Measurements from ENCODE around the gene SLC6A20.
A peak's percentile ranks its signal among the peaks of the same experiment; 100 is the strongest.
"Not testable (repeated sequence)": the region's sequence is repeated elsewhere in the genome, so short reads cannot be mapped to it uniquely, and the experiment has no call there.

The SLC6A20 gene

DNA sequence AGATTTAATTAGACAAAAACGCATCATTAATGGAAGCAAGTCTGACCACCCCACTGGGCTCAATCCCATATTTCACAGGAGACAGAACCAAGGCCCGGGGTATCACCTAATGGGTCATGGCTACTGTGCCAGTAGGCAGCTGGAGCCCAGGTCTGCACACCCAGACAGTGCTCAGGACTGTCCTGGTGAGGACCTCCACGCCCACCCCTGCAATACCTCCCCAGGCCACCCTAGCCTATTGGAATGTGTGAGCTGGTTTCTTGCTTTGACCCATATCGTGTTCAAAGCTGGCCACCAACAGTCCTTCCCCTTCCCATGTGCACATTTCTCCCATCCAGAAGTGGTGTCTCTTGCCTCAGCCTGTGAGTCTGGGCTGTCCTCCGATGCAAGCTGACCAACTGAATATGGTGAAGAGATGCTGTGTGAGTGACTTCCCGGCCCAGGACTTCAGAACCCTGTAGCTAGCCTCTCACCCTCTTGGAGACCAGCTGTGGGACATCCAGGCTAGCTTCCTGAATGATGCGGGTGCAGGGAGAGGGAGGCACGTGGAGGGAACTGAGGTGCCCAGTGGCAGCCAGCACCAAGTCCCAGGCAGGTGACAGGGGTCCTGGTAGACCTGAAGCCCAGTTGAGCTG lies 19.1 kb downstream of the SLC6A20 start:
- DNase-seq, result no peak

DNA sequence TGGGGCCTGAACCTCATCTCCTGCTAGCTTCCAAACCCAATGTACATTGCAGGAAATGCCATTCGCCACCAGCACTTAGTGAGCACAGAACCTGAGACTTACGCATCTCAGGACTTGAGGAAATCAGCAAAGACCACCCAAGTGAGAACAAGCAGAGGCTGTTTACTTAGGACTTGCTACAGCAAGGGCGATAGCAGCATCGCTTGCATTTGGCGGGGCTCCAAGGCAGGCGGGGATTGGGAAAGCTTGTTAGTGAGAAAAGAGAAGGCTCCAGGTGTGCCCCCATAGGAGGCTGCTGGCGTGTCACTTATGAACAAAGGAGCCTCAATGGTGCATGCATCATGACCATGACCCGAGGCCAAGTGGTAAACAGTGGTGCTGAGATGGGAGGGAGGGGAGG lies 19.7 kb downstream of the SLC6A20 start:
- peak; percentile 75 for DNase-seq

DNA sequence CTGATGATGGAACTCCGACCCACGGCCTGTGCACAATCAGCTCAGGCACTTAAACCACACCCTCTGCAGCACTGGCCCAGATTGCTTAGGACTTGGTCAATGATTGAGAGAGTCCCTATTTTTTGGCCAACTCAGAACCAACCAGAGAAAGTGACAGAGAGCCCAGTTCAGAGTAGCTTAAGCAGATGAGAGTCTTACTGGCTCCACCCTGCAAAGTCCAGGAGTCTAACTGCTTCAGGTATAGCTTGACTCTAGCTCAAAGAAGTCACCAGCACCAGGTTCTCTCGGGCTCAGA lies 20.1 kb downstream of the SLC6A20 start:
- no peak for DNase-seq

DNA sequence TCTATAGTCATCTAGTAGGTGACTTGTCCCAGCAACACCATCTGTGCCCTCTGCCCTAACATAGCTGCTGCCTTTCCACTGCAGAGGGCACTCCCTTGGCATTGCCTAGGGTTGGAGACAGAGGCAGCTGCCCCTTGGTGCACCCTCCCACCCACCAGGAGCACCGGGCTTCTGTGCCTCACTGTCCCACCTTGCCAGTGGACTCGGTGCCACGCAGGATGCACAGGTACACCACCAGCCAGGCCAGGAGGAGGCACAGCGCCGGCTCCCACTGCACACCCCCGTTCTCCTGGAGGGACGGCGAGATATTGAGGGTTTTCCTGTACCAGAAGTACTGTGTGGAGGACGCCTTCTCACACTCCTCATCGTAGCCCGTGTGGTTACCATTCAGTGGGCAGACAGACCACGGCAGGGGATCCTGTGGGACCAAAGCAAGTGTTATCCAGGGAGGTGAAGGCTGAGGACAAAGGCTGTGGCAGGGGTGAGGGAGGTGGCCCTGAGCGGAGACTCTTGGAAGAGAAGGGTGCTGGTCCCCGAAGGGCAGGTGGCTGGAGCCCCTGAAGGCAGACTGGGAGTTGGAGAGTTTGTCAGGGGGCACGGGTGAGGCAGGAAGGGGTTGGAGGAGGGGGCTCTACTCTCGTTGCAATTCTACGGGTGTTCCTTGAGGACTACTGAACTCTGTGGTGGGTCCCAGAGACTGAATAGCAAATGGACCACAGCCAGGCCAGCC lies 20.6 kb downstream of the SLC6A20 start:
- DNase-seq, result no peak

DNA sequence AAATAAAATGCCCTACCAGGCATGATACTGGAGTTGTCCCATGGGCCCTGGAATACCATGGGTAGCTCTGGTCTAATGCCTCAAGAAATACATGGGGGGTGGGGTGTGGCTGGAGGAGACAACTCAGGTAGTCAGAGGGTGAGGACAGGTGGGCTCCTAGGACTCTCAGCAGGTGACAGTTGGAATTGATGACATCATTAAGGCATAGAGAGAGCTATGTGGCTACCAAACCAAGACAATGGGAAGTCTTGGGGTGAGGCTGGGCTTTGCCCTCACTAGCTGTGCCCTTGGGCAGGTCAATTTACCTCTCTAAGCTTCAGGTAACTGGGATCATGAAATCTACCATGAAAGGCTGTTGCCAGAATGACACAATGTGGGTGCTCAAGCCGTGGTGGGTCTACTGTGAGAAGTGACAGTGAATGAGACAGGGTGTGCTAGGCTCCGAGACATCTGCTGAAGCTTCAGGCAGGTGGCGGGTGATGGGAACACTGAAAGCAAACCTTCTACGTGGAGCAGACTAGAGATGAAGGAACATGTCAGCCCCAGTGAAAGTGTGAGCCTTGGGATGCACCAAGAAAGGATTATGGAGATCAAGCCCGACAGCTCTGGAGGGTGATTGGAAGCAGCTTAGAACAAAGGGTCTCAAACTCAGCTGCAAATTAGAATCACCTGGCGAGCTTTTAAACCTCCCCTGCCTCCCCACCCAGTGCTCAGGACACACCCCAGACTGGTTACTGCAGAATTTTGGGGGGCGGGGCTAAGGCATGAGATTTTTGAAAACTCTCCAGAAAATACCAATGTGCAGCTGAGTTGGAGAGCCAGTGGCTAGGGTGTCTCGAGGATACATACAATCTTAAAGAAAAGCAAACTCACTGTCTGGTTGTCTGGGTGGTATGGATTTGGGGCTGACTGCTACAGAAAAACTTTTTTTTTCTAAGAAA lies 21.5 kb downstream of the SLC6A20 start:
- no peak for DNase-seq

DNA sequence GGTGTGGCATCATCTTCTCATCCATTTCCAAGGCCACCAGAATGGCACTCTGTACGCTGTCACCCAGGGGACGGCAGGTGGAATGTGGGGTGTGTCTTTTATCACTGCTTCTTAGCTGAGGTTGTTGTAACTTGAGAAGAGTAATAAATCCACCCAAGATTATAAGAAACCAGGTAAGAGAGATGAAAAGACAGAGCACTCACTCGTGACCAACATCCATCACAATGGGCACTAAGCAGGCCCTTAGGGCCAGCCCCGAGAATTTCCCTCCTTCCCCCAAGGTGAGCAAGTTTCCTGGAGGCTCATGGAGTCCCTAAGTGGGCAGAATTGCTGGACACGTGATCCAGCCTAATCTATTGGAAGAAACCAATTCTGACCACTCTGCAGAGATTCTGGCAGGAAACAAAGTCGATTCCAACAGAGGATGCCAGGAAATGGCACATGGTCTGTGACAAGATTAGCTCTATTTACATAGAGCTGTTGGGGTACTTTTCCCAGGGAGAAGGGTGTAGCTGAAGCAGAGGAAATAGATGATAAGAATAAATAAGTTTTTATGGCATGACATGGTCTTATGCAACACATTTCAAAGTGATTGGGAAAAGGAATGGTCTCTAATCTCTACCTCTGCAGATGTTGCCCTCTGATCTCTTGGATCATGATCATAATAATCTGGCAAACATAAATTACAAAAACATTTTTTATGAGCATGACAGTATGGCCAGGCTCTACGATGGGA lies 22.5 kb downstream of the SLC6A20 start:
- DNase-seq, result no peak

DNA sequence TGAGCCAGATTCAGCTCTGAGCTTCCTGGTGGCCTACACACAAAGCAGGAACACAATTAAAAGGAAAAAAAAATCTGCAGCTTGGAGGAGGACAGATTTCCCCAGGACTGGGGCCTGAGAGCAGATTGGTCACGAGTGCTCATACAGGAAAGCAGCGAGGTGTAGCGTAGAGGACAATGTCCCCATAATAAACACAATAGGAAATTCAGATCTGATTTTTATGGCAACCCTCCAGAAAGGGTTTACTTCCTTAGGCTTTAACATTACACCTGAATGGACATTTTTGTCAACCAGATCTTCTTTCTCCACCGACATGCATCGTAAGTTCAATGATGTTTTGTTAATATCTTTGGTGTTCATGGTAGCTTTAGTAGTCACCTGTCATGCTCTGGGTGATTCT lies 23.3 kb downstream of the SLC6A20 start:
- no peak for DNase-seq

DNA sequence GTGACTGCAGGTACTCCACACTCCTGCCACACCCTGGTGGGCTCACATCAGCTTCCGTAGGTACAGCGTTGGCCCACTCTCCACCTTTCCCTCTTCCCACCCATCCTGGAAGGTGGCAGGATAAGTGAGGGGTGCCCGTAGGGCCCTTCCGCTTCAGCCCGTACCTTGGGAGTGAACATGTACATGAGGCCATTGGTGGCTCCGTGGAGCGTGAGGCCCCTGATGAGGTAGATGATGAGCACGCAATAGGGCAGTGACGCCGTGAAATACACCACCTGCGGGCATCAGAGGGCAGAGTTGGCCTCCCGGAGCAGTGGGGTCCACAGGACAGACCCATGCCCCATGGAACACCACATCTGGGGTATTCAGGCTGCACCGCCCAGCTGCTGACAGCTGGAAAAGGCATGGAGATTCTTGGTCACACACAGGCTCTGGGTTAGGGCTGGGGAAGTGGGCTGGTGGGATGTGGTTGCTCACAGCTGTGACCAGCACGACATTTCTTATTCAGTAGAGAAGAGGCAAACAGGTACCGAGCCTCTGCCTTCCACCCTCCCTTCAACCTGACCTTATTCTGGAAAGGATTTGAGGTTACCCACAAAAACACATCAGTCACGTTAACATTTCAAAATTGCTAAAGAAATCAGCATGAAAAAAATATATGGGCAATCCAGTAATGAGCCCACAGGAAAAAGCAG lies 23.8 kb downstream of the SLC6A20 start:
- no peak for DNase-seq

DNA sequence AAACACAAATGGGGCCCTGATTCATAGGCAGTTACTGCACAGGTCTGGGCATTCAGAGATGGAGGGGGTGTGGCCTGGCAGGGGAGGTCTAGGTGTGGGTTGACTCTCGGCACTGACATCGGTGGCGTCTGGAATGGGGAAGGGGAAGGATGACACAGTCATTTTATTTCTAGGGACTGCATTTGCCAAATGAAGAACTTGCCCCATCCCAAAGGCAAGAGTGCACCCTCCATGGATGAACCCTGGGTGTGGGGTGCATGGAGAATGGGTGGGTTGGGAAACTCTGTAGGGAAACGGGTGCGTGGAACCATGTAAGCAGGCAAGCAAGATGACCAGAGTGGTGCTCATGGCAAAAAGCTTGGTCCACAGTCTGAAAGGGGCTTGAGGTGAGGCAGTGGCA lies 24.5 kb downstream of the SLC6A20 start:
- no peak for DNase-seq

DNA sequence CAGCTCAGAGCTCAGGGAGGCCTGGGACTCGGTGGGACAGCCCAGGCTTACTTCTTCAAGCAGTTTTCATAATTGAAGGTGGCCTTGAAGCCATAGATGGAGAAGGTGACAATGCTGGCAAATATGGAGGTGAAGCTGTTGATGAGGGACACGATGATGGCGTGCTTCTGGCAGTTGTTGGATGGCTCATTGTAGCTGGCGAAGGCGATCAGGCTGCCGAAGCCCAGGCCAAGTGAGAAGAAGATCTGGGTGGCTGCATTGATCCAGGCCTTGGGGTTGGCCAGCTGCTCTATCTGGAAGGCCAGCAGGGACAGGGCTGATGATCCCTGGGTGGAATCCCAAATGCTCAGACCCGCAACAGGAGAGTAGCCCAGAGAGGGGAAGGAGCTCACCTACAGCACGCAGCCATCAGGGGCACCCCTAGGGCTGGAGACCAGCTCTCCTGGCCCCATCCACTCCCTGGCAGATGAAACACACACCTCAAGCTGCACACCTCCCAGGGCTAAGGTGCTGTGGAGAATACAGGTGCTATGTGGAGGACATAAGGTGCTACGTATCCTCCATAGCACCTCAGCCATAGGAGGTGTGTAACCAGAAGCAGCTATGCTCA lies 25.1 kb downstream of the SLC6A20 start:
- DNase-seq, result no peak

DNA sequence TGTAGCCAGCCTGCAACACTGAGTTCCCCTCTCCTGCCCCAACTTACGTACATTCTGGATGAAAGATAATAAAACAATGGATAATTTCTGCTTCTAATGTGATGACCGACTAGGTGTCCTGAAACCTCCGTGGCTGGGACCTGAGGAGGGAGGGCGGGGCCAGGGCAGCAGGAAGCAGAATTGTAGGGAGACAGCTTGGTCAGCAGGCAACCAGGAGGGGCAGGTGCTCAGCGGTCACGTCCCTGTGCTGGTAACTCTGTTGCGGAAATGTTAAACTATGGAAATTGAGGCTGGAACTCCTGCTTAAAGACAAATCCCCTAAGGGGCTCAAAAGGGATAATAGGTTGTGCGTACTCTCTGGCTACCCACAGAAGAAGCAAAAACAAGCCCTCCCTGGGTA lies 30.4 kb downstream of the SLC6A20 start:
- DNase-seq, result no peak

DNA sequence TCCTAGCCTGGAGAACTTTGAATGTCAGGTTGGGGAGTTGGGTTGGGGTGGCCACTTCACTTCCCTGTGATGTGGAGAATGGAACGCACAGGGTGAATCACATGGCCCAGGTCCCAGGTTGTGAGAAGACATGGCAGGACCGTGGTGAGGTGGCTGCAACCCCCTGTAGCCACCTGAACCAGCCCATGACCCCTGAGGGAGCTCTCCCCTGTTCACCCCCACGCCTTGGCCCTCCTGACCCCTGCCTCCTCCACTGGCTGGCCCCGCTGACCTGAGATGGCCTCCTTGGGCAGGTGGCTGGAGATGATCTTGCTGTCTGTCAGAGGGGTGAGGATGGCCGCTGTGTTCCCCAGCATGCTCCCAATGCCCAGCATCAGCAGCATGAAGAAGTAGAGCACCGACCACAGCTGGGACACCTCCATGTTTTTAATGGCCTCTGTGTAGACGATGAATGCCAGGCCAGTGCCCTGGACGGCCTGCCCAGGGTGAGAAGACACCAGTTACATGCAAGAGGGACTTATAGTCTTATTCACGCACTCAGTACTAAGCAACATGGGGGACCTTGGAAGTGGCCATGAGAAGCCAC lies 31.0 kb downstream of the SLC6A20 start:
- no peak for DNase-seq

DNA sequence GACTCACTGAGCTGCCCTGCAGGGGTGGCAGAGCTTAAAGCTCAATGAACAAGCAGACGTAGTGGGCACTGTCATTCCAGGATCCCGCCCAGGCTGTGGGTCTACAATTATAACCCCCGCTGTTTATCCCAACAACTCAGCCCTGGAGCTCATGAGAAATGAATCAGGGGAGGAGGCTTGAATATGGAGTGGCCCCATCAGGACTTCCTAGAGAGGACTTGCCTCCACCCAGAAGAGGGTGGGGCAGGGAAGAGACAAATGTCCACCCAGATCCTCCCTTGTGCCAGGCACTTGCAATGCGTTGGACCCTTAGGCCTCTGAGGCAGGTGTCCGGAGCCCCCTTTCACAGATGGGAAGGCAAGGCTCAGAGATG lies 33.0 kb downstream of the SLC6A20 start:
- no peak for DNase-seq

DNA sequence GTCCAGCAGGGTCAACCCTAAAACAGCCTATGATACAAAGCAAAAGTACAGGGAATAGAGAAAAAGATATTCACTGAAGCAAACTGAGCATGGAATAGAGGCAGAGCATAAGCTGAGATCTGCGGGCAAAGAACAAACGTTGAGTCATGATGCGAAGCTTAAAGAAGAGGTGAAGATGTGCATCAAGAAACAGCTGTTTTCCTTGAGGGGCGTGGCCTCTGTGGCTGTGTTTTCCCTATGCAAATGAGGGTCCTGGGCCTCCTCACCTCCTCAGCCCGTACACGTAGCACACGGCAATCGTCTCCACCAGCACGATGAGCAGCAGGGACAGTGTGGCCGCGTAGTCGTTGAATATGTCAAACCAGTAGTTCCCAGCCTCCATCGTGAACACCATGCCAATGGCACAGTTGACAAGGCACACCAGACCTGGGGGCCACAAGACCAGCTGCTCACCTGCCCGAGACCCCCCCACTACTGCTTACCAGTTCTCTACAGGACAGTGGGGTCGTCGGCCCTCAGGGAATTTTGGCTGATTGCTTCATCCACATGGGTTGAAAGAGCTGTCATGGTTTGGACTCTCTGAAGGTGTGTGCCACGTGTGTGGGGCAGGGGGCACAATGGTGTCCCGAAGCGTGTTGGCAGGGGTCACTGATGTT lies 33.6 kb downstream of the SLC6A20 start:
- no peak for DNase-seq

DNA sequence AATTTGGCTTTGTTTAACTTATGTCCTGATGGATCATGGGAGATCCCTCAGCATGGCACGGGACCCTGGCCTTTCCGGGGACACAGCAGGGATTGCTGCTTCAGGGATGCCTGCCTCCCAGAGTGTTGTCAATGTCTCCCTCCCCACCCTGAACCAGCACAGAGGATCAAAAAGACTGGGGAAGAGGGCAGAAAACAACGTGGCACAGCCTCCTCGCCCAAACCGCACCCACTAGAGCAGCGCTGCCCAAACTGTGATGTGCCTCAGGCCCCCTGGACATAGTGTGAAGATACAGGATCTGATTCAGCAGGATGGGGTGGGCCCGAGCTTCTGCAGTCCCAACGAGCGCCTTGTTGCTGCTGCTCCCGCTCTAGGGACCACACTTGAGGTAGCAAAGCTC lies 34.5 kb downstream of the SLC6A20 start:
- no peak for DNase-seq

DNA sequence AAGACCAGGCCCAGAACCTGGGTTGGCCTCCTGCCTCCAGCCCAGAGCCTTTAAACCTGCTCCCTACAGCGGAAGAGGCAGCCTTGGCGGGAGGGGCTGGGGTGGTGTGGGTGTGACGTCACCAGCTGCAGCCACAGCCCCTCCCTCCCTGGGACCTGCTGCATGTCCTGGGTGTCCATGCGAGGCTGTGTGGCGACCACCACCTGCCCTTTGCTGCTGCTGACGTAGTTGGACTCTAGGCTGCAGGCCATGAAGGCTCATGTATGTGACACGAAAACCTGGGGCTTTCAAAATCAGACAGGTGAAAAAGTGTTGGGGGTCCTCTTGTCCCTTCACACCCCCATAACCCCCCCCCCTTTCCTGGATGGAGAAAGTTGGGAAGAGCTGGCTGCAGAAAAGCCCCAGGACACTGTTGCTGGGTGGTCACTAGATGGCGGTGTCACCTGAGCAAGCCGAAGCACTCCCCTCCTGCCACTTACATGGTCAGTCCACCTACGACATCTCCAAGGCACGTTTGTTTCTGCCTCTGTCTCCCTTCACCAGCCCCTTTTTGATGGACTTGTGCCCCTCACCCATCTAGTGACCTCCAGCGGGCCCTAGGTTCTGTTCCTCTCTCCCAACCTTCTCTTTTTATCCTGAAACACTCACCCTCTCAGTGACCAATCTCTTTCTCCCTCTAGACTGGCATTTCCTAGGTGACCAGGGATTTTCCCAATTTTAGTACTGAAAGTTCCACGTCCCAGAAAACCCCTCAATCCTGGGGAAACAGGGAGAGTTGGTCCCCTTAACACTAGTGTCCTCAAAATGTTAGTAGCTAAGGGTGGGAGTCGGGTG lies 35.2 kb downstream of the SLC6A20 start:
- DNase-seq, result peak; percentile 31

DNA sequence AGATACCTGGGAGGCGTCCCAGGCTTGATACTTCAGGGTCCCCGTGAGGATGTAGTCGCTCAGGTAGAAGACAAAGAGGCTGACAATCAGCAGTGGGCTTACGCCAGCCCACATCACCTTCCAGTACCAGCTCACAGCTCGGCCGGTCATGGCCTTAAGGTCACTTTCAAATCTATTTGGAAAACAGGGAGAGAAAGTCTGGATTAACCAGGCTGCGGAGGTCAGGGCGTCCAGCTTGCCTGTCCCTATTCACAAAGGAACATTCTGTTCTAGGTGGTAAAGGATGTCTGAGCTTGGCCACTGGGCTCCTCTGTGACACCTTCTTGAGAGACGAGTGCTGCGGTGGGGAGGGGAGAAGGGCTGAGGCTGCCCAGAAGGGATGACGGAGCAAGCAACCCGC lies 36.5 kb downstream of the SLC6A20 start:
- no peak for DNase-seq

DNA sequence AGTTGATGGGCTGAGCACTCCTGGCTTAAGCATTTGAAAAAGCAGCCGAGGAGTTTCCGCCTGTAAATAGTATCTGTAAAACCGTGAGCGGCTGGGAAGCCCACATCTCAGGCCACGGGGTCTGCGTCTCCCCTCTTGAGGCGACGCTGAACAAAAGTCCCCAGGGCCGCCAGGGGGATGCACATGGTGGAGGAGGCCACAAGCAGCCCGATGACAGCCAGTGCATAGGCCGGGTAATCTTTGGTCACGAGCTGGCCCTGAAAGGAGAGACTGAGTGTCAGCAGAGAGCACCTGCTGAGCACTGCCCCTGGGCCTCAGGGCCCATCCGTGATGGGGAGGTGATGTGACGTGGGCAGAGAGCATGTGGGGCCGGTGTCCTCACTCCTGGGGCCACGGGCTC lies 37.5 kb downstream of the SLC6A20 start:
- DNase-seq, result no peak

DNA sequence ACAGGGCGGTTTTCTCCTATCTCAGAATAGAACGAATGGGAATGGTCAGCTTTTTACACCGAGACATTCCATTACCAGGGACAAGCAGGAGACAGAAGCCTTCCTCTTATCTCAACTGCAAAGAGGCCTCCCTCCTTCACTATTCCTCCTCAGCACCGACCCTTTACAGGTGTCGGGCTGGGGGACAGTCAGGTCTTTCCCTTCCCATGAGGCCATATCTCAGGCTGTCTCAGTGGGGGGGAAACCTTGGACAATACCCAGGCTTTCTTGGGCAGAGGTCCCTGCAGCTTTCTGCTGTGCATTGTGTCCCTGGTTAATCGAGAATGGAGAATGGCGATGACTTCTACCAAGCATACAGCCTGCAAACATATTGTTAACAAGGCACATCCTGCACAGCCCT lies 39.2 kb downstream of the SLC6A20 start:
- not testable (repeated sequence) for DNase-seq

DNA sequence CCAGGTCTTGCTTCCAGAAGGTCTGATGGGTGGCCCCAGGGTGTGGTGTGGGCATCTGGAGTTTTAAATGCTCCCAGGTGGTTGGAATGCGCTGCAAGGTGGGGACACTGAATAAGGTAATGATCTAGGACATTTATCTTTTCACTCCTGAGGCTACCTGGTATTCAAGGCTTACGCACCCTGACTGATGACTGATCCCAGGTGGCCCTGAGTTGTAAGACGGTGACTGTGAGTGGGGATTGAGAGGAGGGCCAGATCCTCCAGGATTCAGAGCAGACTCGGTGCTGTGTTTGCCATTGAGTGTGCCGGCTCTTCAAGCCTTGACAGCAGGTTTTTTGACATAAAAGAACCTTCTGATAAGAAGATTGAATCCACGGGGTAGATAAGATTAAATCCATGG lies 40.3 kb downstream of the SLC6A20 start:
- DNase-seq, result no peak

Data from NCI-H1092 (cell line).